Activated effector memory CD4-positive, alpha-beta T cell treated with anti-CD3 and anti-CD28 coated beads, Interleukin-2, amount 50 U/mL, for 16 hours (primary cell): ENCODE results near the gene FAM107B.

Source experiments
- DNase-seq: peaks from one replicate; pipeline ENCODE4 v3.0.0-alpha.2; 2020

FAM107B gene

GRCh38 chr10:14527134-14527844 is 247.4 kb downstream of the FAM107B start:
- no peak for DNase-seq

DNA sequence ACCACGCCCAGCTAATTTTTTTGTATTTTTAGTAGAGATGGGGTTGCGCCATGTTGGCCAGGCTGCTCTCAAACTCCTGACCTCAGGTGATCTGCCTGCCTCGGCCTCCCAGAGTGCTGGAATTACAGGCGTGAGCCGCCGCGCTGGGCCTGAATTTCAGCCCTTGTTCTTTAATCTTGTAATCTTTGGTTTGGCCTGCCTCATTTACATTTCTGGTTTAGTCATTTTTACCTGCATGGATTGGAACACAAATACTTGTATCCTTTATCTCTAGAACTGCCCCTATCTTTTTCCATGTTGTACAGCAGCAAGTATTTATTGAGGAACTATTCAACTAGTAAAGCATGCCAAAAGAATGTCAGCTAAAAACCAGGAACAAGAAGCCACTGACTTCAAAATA is 248.4 kb downstream of the FAM107B start:
- DNase-seq = no peak

DNA sequence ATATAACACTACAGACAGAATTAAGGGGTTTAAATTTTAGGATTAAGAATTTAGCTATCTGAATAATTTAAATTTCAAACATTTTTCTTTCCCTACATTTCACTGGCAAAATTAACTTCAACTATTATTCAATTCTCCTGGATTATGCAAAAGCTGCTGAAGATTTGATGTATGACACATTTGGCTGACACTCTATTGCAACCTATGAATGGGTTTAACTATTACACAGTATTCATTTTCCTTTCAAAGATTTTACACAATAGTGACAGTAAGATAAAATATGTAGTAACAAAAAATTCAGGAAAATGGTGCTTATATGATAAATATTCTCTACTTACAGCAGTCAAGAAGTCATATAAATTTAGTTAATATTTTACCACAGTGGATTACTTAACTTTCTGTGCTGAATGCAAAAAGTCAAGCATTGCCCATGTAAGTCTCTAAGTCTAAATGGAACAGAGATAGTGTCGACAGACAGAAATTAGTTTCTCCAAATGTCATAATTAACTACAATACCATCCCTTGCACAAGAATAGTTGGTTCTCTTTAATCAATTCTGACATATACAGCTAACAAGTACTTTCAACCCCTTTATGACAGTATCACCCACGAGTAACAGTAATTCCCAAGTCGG is 249.9 kb downstream of the FAM107B start:
- no peak for DNase-seq

DNA sequence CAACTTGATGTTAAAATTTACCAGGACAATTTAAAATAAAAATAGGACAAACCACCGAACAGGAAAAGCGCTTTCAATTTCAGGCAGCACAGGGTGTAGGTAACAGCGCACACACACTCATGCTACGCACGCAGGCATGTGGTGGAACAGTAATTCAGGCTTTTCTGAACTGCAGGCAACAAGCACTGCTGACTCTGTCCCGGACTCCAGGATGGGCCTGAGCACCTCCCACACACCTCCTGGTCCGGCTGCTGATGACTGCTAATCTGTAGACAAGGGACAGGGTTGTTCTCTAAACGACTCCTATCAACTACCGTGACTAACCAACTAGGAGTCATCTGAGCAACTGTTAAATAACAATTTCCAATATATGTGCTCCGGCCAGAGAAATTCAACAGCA is 251.4 kb downstream of the FAM107B start:
- no peak for DNase-seq

GRCh38 chr10:14519785-14520184 is 254.9 kb downstream of the FAM107B start:
- DNase-seq = no peak

DNA sequence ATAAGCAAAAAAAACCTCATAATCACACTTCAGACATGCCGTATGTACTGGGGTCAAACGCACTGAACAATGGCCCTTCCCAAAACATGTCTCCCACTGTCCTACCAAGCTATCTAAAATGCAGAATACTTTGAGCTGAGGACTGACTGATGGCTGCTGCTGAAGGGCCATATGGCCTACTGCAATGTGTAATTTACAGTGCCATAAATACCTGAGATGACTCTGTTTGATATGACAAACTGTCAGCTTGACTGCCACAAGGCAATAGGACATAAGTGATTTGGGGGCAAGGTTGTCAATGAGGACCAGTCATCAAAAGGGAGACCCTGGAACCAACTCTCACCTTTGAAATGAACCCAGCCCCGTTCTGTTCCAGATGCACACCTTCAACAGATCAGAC is 256.5 kb downstream of the FAM107B start:
- DNase-seq = no peak

DNA sequence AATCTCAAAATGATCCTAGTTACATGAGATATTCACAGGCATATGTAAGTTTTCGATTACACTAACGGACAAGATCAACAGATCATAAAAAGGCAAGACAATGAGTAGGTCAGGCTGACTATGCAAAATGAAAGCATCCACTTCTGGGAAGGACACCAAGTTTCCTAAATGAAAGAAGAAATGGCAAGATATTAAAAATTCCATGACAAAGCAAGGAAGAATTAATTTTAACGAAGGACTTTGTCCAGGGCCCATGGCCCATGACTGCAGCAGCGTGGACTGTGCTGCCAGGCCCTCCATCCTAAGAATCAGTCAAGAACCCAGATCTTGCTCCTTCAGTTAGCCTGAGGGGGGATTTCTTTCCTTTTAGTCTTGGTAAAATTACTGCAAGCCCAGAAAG is 261.6 kb downstream of the FAM107B start:
- no peak for DNase-seq

- DNase-seq = no peak
These were observed 264.4 kb downstream of the FAM107B start for GRCh38 chr10:14510346-14510745.

GRCh38 chr10:14508725-14509124 is 266.0 kb downstream of the FAM107B start:
- no peak for DNase-seq

DNA sequence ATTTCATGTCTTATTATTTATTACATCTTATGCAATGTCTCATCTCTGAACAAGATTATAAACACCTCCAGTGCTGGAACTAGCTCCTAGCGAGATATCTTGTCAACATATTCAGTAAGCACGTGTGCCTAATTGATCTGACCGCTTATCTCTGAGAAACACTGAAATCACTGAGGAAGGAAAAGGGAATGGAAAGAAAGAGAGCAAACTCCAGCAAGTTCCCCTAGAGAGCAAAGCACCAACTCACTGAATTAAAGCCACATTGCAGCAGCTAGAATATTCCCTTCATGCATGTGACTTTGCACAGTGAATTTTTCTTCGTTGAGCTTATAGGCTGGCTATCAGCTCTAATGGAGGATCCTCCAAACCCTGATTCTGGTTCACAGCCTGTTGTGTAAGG is 266.9 kb downstream of the FAM107B start:
- DNase-seq = no peak

DNA sequence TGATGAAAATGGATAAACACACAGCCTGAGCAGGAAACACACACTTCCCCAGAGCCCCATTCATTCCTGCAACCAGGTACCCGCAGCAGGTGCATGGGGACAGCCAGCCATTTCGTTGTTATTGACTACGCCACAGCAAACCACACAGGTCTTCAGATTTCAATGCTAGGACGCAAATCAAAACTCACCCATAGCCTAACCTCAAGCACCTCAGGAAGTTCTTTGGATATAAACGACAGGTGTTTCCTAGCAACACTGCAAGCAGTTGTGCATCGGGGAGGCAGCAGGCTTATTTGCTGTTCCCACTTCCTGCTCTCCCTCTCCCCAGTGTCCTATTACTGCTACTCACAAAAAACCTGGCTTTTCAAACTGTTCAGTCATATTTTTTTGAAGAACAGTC is 267.5 kb downstream of the FAM107B start:
- peak; percentile 74 for DNase-seq

DNA sequence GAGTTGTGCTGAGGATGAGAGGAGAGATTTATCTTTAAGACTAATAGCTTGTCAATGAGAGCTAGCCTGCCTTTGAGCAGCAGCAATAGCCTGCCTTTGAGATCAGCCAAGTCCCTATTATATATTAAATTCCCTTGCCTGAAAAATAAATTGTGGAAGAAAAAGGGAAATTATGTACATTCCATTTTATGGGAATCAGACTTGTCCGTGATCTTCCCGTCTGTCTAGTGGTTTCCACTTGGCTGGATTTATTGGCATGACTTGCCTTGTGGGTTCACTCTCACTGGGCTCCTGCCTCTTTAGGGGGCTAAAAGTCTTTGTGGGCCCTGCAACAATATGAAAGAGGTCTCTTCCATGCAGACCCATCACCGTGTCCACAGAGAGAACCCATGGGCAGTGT is 272.3 kb downstream of the FAM107B start:
- DNase-seq = no peak

DNA sequence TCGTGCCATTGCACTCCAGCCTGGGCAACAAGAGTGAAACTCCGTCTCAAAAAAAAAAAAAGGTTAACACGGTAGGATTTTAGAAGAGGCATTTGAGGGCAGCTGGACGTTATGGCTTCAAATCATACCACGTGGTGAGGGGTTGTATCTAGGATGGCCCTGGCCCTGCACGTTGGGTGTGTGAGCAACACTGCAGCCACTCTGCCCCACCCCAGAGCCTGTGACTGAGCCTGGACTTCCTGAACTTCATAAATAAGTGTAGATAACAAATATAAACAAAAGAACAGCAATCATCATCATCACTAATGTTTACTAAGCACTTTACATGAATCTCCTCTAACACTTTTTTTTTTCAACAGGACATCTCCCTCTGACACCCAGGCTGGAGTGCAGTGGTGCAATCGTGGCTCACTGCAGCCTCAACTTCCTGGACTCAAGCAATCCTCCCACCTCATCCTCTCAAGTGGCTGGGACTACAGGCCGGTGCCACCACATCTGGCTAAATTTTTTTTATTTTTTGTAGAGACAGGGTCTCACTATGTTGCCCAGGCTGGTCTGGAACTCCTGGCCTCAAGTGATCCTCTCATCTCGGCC is 274.4 kb downstream of the FAM107B start:
- no peak for DNase-seq

- no peak for DNase-seq
These were observed 275.1 kb downstream of the FAM107B start for GRCh38 chr10:14499601-14499904.

- no peak for DNase-seq
These were observed 276.4 kb downstream of the FAM107B start for GRCh38 chr10:14498326-14498725.

- no peak for DNase-seq
These were observed 282.9 kb downstream of the FAM107B start for GRCh38 chr10:14491811-14492210.

DNA sequence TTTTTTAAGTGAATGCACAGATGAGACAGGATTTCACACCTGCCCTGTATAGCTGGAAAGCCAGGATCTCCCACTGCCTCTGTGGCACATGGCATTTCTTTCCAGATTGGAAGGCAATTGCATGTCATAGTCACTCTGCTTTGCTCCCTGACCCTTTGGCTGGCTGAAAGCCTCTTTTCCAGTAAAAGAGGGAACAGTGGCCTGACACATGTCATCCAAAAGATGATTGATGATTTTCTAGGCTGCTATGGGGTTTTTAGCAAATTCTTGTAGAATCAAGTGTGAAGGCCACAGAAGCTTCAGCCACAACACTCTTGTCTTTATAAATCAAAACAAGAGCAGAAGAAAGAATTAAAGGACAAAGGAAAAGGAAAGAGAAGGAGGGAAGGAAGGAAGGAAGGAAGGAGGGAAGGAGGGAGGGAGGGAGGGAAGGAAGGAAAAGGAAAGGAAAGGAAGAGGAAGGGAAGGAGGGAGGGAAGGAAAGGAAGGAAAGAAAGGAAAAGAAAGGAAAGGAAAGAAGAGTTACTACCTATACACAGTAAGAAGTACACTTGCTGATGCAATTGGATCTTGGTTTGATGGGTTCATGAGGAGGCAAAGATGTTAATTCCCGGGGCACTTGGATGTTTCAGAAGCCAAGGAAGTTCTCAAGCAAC is 285.0 kb downstream of the FAM107B start:
- DNase-seq = no peak

DNA sequence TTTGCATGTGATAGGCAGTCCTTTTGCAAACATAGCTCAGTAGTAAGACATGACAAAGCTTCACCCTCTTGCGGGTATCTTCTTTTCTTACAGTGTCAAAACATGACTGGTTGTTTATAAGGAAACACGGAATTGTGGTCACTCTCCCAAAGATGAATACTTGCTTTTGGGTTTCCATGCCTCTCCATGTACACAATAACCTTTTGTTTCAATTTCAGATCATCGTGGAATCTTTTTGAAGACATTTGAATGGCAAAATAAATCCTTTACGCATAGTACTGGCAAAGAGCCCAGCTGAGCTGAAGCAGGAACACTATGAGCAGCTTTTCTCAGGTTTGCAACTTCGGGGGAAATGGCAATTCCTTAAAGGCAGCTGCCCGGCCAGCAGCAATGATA is 287.2 kb downstream of the FAM107B start:
- no peak for DNase-seq

GRCh38 chr10:14486777-14487487 is 287.8 kb downstream of the FAM107B start:
- no peak for DNase-seq

DNA sequence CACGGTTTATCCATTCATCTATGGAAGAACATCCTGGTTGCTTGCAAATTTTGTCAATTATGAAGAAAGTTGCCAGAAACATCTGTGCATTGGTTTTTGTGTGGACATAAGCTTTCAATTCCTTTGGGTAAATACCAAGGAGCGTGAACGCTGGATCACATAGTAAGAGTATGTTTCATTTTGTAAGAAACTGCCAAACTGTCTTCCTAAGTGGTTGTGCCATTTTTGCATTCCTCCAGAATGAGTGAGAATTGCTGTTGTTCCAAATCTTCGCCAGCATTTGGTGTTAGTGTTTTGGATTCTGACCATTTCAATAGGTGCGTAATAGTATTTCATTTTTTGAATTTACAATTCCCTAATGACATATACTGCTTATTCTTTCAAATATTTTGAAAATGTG is 288.7 kb downstream of the FAM107B start:
- no peak for DNase-seq

DNA sequence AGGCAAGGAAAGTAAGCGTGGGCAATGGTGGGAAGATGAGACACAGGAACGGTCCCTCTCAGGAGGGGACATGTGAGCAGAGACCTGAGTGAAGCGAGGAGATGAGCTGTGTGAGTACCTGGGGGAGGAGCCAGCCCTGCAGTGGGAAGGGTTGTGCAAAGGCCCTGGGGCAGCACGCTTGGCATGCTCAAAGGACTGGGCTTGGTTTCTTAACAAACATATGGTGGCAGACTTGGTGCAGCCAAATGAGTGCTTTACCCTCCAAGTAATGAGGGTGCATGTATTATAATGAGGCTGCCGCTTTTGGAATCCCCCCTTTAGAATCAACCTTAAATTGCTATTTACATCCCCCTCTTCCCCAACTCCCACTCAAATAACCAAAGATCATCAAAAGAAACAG is 291.3 kb downstream of the FAM107B start:
- DNase-seq = no peak

- DNase-seq = no peak
These were observed 292.9 kb downstream of the FAM107B start for GRCh38 chr10:14481752-14482151.

- DNase-seq = no peak
These were observed 293.7 kb downstream of the FAM107B start for GRCh38 chr10:14481014-14481413.

DNA sequence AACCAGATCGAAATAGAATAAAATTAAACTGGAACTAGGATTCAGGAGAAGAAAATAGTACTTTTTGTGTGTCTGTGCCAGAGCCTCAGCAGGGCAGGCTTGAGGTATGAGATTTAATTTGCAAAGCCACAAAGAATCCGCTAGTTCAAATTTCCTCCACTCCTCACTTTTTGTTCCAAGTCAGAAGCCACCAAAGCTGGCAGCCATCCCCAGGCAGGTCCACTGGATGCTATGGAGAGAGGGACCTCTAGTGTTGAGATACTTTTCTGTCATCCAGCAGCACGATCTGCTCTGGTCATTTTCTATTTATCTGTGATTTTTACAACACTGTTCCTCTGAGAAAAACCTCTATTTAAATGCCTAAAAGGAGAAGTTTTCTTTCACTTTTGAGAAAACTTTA is 296.1 kb downstream of the FAM107B start:
- no peak for DNase-seq
